GM04504 (cell line): ENCODE data around the gene COMMD6.
A peak's percentile ranks its signal among the peaks of the same experiment; 100 is the strongest.

Experiments
- DNase-seq: peaks from one replicate; pipeline ENCODE4 v3.0.0-alpha.2; 2012; ENCODE audit warnings: low read depth

Gene COMMD6

GRCh38 chr13:75482070-75482819 lies 55.4 kb downstream of the COMMD6 start, which contains the start of gene TBC1D4:
TSS of gene TBC1D4 (minus strand) at chr13:75482169. CDS start at chr13:75481767, 402 bp downstream.
- DNase-seq, result peak; percentile 73

GRCh38 chr13:75481176-75482069 lies 56.2 kb downstream of the COMMD6 start:
- no peak for DNase-seq

- no peak for DNase-seq
These were observed 56.9 kb downstream of the COMMD6 start for GRCh38 chr13:75480671-75481175.

- DNase-seq, result no peak
These were observed 58.4 kb downstream of the COMMD6 start for GRCh38 chr13:75479102-75479740.

GRCh38 chr13:75478659-75479058 lies 59.0 kb downstream of the COMMD6 start:
- no peak for DNase-seq
